H1 (cell line): ENCODE results near the gene CCNG2. TPM values are rescaled to one million over a fixed set of nuclear protein-coding genes. Genes with fewer than 3 reads are reported as not detected.

Experiments used
- CTCF ChIA-PET: fragments of 300-600 bp; sonication (Branson Sonifier 250); formaldehyde crosslinking; loops from one replicate; lab custom pipeline; 2021; ENCODE audit not compliant: partially characterized antibody; lab: Charles Lee
- POLR2A ChIA-PET: fragments of 300-600 bp; sonication (Branson Sonifier 250); formaldehyde crosslinking; loops from one replicate; lab custom pipeline; 2021; ENCODE audit warnings: inconsistent platforms; ENCODE audit not compliant: partially characterized antibody; lab: Charles Lee
- DNase-seq, 2 experiments: peaks; one replicate each; pipeline versions ENCODE4 v3.0.0 to v3.0.0-alpha.2; 2010 to 2022; ENCODE audit warnings: low spot score in 2 of 2, low read depth in 1 of 2, mixed read lengths in 1 of 2
- FAIRE-seq: peaks from 2 replicates; lab custom pipeline; 2011; peaks lifted over from hg19 to GRCh38; lab: Jason Lieb, UNC
- H2AFZ ChIP-seq: 2 replicates; pipeline ENCODE4 v1.8.1; 2012; ENCODE audit warnings: low read length, inconsistent platforms
- H2AK5ac ChIP-seq: 2 replicates; pipeline ENCODE4 v1.6.1; 2013; ENCODE audit warnings: low read depth, low read length
- H2BK120ac ChIP-seq: replicated peaks from 2 replicates; pipeline ENCODE3; 2013; ENCODE audit warnings: low read depth, low read length, inconsistent platforms
- H2BK12ac ChIP-seq: 2 replicates; pipeline ENCODE4 v1.6.1; 2013; ENCODE audit warnings: low read depth, low read length
- H2BK15ac ChIP-seq: 2 replicates; pipeline ENCODE4 v1.6.1; 2013; ENCODE audit warnings: low read length
- H2BK20ac ChIP-seq: 2 replicates; pipeline ENCODE4 v1.6.1; 2013; ENCODE audit warnings: low read length
- H2BK5ac ChIP-seq: 2 replicates; pipeline ENCODE4 v1.6.1; 2013; ENCODE audit warnings: low read depth, low read length
- H3K14ac ChIP-seq: 2 replicates; pipeline ENCODE4 v1.6.1; 2013; ENCODE audit warnings: inconsistent platforms; ENCODE audit not compliant: insufficient read length
- H3K18ac ChIP-seq: 2 replicates; pipeline ENCODE4 v1.6.1; 2013; ENCODE audit warnings: low read length; ENCODE audit errors: extremely low read depth
- H3K23ac ChIP-seq: 2 replicates; pipeline ENCODE4 v1.6.1; 2013; ENCODE audit warnings: inconsistent platforms; ENCODE audit not compliant: insufficient read length
- H3K23me2 ChIP-seq: 2 replicates; pipeline ENCODE4 v1.6.1; 2013; ENCODE audit warnings: low read depth, low read length
- H3K27ac ChIP-seq: 2 replicates; pipeline ENCODE4 v1.6.1; 2011; ENCODE audit warnings: low read depth, low read length, inconsistent platforms
- H3K27me3 ChIP-seq, 4 experiments: replicated peaks in 1 of 4; 1 replicate in 1 of 4; 2 replicates in 3 of 4; pipeline versions ENCODE4 v1.6.1 to v1.8.1; 2011 to 2013; ENCODE audit warnings: low read length in 3 of 4, mild to moderate bottlenecking in 3 of 4, inconsistent platforms in 2 of 4, mixed read lengths in 2 of 4, moderate library complexity in 1 of 4; ENCODE audit not compliant: control insufficient read depth in 3 of 4, insufficient read depth in 3 of 4; ENCODE audit errors: extremely low read depth in 1 of 4
- H3K36me3 ChIP-seq, 4 experiments: 2 replicates each; pipeline versions ENCODE4 v1.6.1 to v1.8.1; 2011 to 2013; ENCODE audit warnings: mild to moderate bottlenecking in 4 of 4, low read length in 3 of 4, moderate library complexity in 2 of 4, control low read depth in 1 of 4, inconsistent platforms in 1 of 4; ENCODE audit not compliant: insufficient read depth in 4 of 4, control insufficient read depth in 2 of 4
- H3K4ac ChIP-seq: replicated peaks from 2 replicates; pipeline ENCODE3; 2013; ENCODE audit warnings: low read length, low read depth, mixed read lengths, inconsistent platforms; ENCODE audit not compliant: insufficient read length
- H3K4me1 ChIP-seq, 4 experiments: replicated peaks in 1 of 4; 1 replicate in 1 of 4; 2 replicates in 3 of 4; pipeline versions ENCODE4 v1.6.1 to v1.8.1; 2011 to 2013; ENCODE audit warnings: low read length in 3 of 4, inconsistent platforms in 2 of 4, mixed read lengths in 1 of 4; ENCODE audit not compliant: insufficient read depth in 4 of 4, control insufficient read depth in 3 of 4
- H3K4me2 ChIP-seq, 2 experiments: 2 replicates each; pipeline versions ENCODE4 v1.6.1 to v1.8.1; 2011 to 2013; ENCODE audit warnings: low read depth in 2 of 2, low read length in 2 of 2, control low read depth in 1 of 2, inconsistent platforms in 1 of 2, mild to moderate bottlenecking in 1 of 2; ENCODE audit not compliant: insufficient read depth in 1 of 2
- H3K4me3 ChIP-seq, 4 experiments: fragments of 200-600, 300-600 bp in 1 of 4; sonication (generic), shearing (Covaris generic), sonication (Bioruptor Twin) in 1 of 4; 2 replicates each; pipeline versions ENCODE4 v1.5.1 to v1.8.1; 2011 to 2016; ENCODE audit warnings: low read length in 4 of 4, low read depth in 3 of 4, control low read depth in 2 of 4, inconsistent platforms in 2 of 4, mild to moderate bottlenecking in 2 of 4, mixed read lengths in 1 of 4, moderate library complexity in 1 of 4; ENCODE audit not compliant: insufficient read depth in 2 of 4; ENCODE audit errors: extremely low read depth in 1 of 4
- H3K56ac ChIP-seq: replicated peaks from 2 replicates; pipeline ENCODE3; 2013; ENCODE audit warnings: low read depth, mild to moderate bottlenecking, mixed read lengths, low read length, inconsistent platforms; ENCODE audit not compliant: insufficient read length
- H3K79me1 ChIP-seq: 2 replicates; pipeline ENCODE4 v1.6.1; 2013; ENCODE audit warnings: low read depth, low read length, control low read depth
- H3K79me2 ChIP-seq, 2 experiments: 2 replicates each; pipeline versions ENCODE4 v1.6.1 to v1.8.1; 2012 to 2013; ENCODE audit warnings: low read length in 2 of 2, mild to moderate bottlenecking in 2 of 2, inconsistent platforms in 1 of 2; ENCODE audit not compliant: insufficient read depth in 2 of 2, control insufficient read depth in 1 of 2
- H3K9ac ChIP-seq, 4 experiments: replicated peaks in 1 of 4; 1 replicate in 1 of 4; 2 replicates in 3 of 4; pipeline versions ENCODE4 v1.6.1 to v1.8.1; 2011 to 2013; ENCODE audit warnings: low read depth in 3 of 4, low read length in 3 of 4, control low read depth in 2 of 4, mild to moderate bottlenecking in 2 of 4, moderate library complexity in 2 of 4, inconsistent platforms in 1 of 4; ENCODE audit errors: extremely low read depth in 1 of 4
- H3K9me3 ChIP-seq, 2 experiments: 2 replicates each; pipeline versions ENCODE4 v1.6.1 to v1.8.1; 2012 to 2013; ENCODE audit warnings: mild to moderate bottlenecking in 2 of 2, moderate library complexity in 2 of 2, control low read depth in 1 of 2, inconsistent platforms in 1 of 2, low read depth in 1 of 2, low read length in 1 of 2, mixed read lengths in 1 of 2; ENCODE audit not compliant: insufficient read depth in 2 of 2
- H4K20me1 ChIP-seq, 2 experiments: replicated peaks in 1 of 2; 2 replicates each; pipeline versions ENCODE3 to v1.8.1; 2011 to 2013; ENCODE audit warnings: inconsistent platforms in 2 of 2, low read length in 2 of 2, mild to moderate bottlenecking in 1 of 2; ENCODE audit not compliant: insufficient read depth in 2 of 2, control insufficient read depth in 1 of 2
- H4K5ac ChIP-seq: 2 replicates; pipeline ENCODE4 v1.6.1; 2013; ENCODE audit warnings: low read length, low read depth, mixed read lengths, inconsistent platforms; ENCODE audit not compliant: insufficient read length
- H4K8ac ChIP-seq: 2 replicates; pipeline ENCODE4 v1.8.0; 2013; ENCODE audit warnings: mild to moderate bottlenecking, moderate library complexity, low read length, inconsistent platforms; ENCODE audit not compliant: insufficient read depth; ENCODE audit errors: extremely low read depth
- H4K91ac ChIP-seq: replicated peaks from 2 replicates; pipeline ENCODE3; 2013; ENCODE audit warnings: low read length, mixed read lengths, inconsistent platforms; ENCODE audit not compliant: insufficient read length
- CTBP2 ChIP-seq: IDR thresholded peaks from 2 replicates; pipeline ENCODE4 v1.7.0; 2011; ENCODE audit warnings: borderline replicate concordance, mild to moderate bottlenecking, moderate library complexity, mixed read lengths, low read length; ENCODE audit not compliant: insufficient read depth, insufficient read length
- CTCF ChIP-seq, 3 experiments: IDR thresholded peaks; 1 replicate in 2 of 3; 2 replicates in 1 of 3; pipeline versions ENCODE4 v1.5.1 to v1.6.1; 2011; ENCODE audit warnings: low read length in 3 of 3, mild to moderate bottlenecking in 3 of 3, inconsistent platforms in 2 of 3, low read depth in 1 of 3, moderate library complexity in 1 of 3; ENCODE audit not compliant: insufficient read depth in 1 of 3; ENCODE audit errors: control extremely low read depth in 1 of 3
- JUND ChIP-seq: IDR thresholded peaks from 2 replicates; pipeline ENCODE4 v1.6.1; 2011; ENCODE audit warnings: mild to moderate bottlenecking, improper control_type of control experiment, low read length
- KDM5A ChIP-seq: fragments of 200-600 bp; IDR thresholded peaks from 2 replicates; pipeline ENCODE4 v1.7.1; 2012; ENCODE audit warnings: mild to moderate bottlenecking, low read length, inconsistent platforms, mixed read lengths
- MAFK ChIP-seq: IDR thresholded peaks from 2 replicates; pipeline ENCODE4 v1.6.1; 2012; ENCODE audit warnings: low read depth, mild to moderate bottlenecking, improper control_type of control experiment, low read length
- NANOG ChIP-seq: IDR thresholded peaks from 2 replicates; pipeline ENCODE4 v1.6.1; 2011; ENCODE audit warnings: low read length, low read depth, mild to moderate bottlenecking, inconsistent platforms; ENCODE audit not compliant: insufficient read depth, poor library complexity, severe bottlenecking
- RXRA ChIP-seq: IDR thresholded peaks from 2 replicates; pipeline ENCODE4 v1.6.1; 2011; ENCODE audit warnings: low read depth, mild to moderate bottlenecking, low read length, moderate library complexity; ENCODE audit not compliant: insufficient read depth
- SIRT6 ChIP-seq: IDR thresholded peaks from one replicate; pipeline ENCODE4 v1.7.1; 2012; ENCODE audit warnings: low read length, inconsistent platforms
- SP1 ChIP-seq: IDR thresholded peaks from 2 replicates; pipeline ENCODE4 v1.6.1; 2011; ENCODE audit warnings: low read depth, low read length
- SP2 ChIP-seq: IDR thresholded peaks from 2 replicates; pipeline ENCODE4 v1.6.1; 2012; ENCODE audit warnings: mild to moderate bottlenecking, low read length, inconsistent platforms
- SRF ChIP-seq: IDR thresholded peaks from 2 replicates; pipeline ENCODE4 v1.6.1; 2011; ENCODE audit warnings: mild to moderate bottlenecking, low read depth, low read length, moderate library complexity
- TAF1 ChIP-seq: IDR thresholded peaks from 2 replicates; pipeline ENCODE4 v1.6.1; 2011; ENCODE audit warnings: mild to moderate bottlenecking, low read depth, low read length
- WGBS, 2 experiments: shearing (Covaris generic) in 1 of 2; methylation state at CpG; one replicate each; pipeline versions ENCODE4 v1.1.6 to v1.1.7; 2013 to 2015; ENCODE audit warnings: low lambda C conversion rate in 2 of 2, mixed read lengths in 2 of 2, inconsistent platforms in 1 of 2, low coverage in 1 of 2, missing lambda C conversion rate in 1 of 2; ENCODE audit not compliant: insufficient replicate concordance in 2 of 2, insufficient coverage in 1 of 2, insufficient read length in 1 of 2; ENCODE audit errors: extremely low coverage in 1 of 2, missing lambda C conversion rate in 1 of 2; 5-methylcytosine and 5-hydroxymethylcytosine counted together
- polyA plus RNA-seq, 7 experiments: library from polyadenylated mRNA; depleted of rRNA in 3 of 7; stranded (reverse) in 5 of 7; unstranded in 2 of 7; fragments of >200 nt in 5 of 7; fragments of 200-250 nt in 2 of 7; gene quantifications; 1 replicate in 5 of 7; 2 replicates in 1 of 7; 4 replicates in 1 of 7; pipeline versions ENCODE4 v1.2.1 to v1.2.3, GENCODE V29; 2011 to 2013; ENCODE audit warnings: missing spikeins in 2 of 7, mixed read lengths in 2 of 7
- total RNA-seq: library from RNA; stranded (reverse); fragmentation: NEBNext Ultra II Directional; extraction: Animal tissue kit (Norgen Biotek cat#: 25700); gene quantifications from 2 replicates; pipeline ENCODE4 v1.2.1, GENCODE V29; 2021

CCNG2 gene
- total and polyA plus RNA-seq, 2 of the 8 experiments (the other 6 are each of a cell fraction or from before 2014, with no cell fraction given) = 3.5 to 13.9 TPM

- Histone ChIP-seq H2BK15ac (no peak overlapping the region), H3K79me2 (no peaks in the 10 kb centered on the region), H3K23me2 (no peaks in the 10 kb centered on the region), H3K23ac (no peak overlapping the region), H2BK12ac (no peak overlapping the region), H2AK5ac (no peak overlapping the region), H3K56ac (no peak overlapping the region), H3K4me2 (no peak overlapping the region), H3K9ac (no peak overlapping the region), H4K5ac (no peak overlapping the region), H2BK20ac (no peak overlapping the region), H3K27me3 (no peaks in the 10 kb centered on the region; a peak in 1 of 7 replicates), H3K4me3 (no peak overlapping the region), H2BK5ac (no peak overlapping the region), H3K18ac (no peak overlapping the region), H3K79me1 (no peaks in the 10 kb centered on the region), H3K27ac (no peak overlapping the region), H3K4ac (no peak overlapping the region), H3K14ac (no peak overlapping the region), H4K91ac (no peak overlapping the region), H4K8ac (no peak overlapping the region), H4K20me1 (peaks cover 0 to 1% of the 10 kb centered on the region in 2 experiments), H2AFZ (no peak overlapping the region), H3K9me3 (no peaks in the 10 kb centered on the region), H3K36me3 (no peaks in the 10 kb centered on the region), H2BK120ac (no peak overlapping the region), H3K4me1 (no peaks in the 10 kb centered on the region)
- ChIA-PET CTCF (interaction anchor here (1.3 to 2.5 kb wide), 4 partner anchors 11 to 26 kb away, joined by 4 to 17 read pairs (median 8); no protein-coding TSS in a partner anchor), POLR2A (interaction anchor here (0.5 to 1.9 kb wide), 2 partner anchors 12 to 62 kb away, joined by 3 to 5 read pairs; no protein-coding TSS in a partner anchor)
- no peak for FAIRE-seq
- 80% methylated on average over 4 of the region's 4 CpGs; no CpG with 5 or more reads in 1 of the 2 experiments for WGBS, 2 experiments
- DNase-seq = no peak
- TF ChIP-seq JUND = no peak
- TF ChIP-seq RXRA = no peak
- no peak for TF ChIP-seq MAFK
- TF ChIP-seq NANOG = no peak
- no peak for TF ChIP-seq SIRT6
- no peak for TF ChIP-seq SRF
- no peak for TF ChIP-seq SP1
- no peak for TF ChIP-seq TAF1
- no peak for TF ChIP-seq SP2
- TF ChIP-seq KDM5A = no peak
- no peak for TF ChIP-seq CTBP2
- no peak for TF ChIP-seq CTCF (IDR thresholded peaks at IDR 0.05; ENCODE audit: control extremely low read depth in 1 of 3, insufficient read depth in 1 of 3, low read depth in 1 of 3, low read length in 3 of 3)
Measured at GRCh38 chr4:77215107-77215506, 58.1 kb downstream of the CCNG2 start.
